WERI-Rb-1 (cell line): ENCODE results near the gene TAF13.

Source experiments
- DNase-seq: peaks from one replicate; pipeline ENCODE4 v3.0.0-alpha.2; 2020
- H3K27ac ChIP-seq: fragments of 250-450 bp; sonication (Bioruptor Pico); 2 replicates; pipeline ENCODE4 v1.5.1; 2020; ENCODE audit warnings: mild to moderate bottlenecking, moderate library complexity
- H3K27me3 ChIP-seq: fragments of 250-450 bp; sonication (Bioruptor Pico); 2 replicates; pipeline ENCODE4 v1.5.1; 2021; ENCODE audit warnings: mild to moderate bottlenecking, low read depth, moderate library complexity; ENCODE audit not compliant: insufficient read depth, severe bottlenecking
- H3K36me3 ChIP-seq: fragments of 250-450 bp; sonication (Bioruptor Pico); 2 replicates; pipeline ENCODE4 v1.5.1; 2020; ENCODE audit warnings: mild to moderate bottlenecking, moderate library complexity
- H3K4me3 ChIP-seq: 2 replicates; pipeline ENCODE4 v1.5.1; 2011; ENCODE audit warnings: low read depth, mild to moderate bottlenecking, control low read depth, low read length
- H3K9me3 ChIP-seq: fragments of 250-450 bp; sonication (Bioruptor Pico); 2 replicates; pipeline ENCODE4 v1.5.1; 2021; ENCODE audit warnings: mild to moderate bottlenecking, moderate library complexity; ENCODE audit not compliant: severe bottlenecking
- CTCF ChIP-seq: IDR thresholded peaks from 2 replicates; pipeline ENCODE4 v1.5.1; 2011; ENCODE audit warnings: low read depth, mild to moderate bottlenecking, control low read depth, inconsistent platforms, low read length

TAF13 gene

GRCh38 chr1:109113590-109114341 is 38.0 kb upstream of the TAF13 start, which contains the start of gene ELAPOR1:
TSS of gene ELAPOR1 (plus strand) at chr1:109114115. CDS start at chr1:109114184, 69 bp downstream.
- Histone ChIP-seq H3K27me3 (peaks cover 6% of the 10 kb centered on the region), H3K36me3 (no peaks in the 10 kb centered on the region), H3K9me3 (no peaks in the 10 kb centered on the region), H3K4me3 (peak within 1 kb of the TSS; percentile 49), H3K27ac (no peak within 1 kb of the TSS)
- DNase-seq: peak; percentile 79
- no peak for TF ChIP-seq CTCF

GRCh38 chr1:109112652-109113285 is 37.0 kb upstream of the TAF13 start:
- peak overlapping the region; percentile 49 for H3K4me3 ChIP-seq
- peaks cover 6% of the 10 kb centered on the region for H3K27me3 ChIP-seq
- H3K36me3 ChIP-seq: no peaks in the 10 kb centered on the region
- peak; percentile 98 for DNase-seq
- TF ChIP-seq CTCF: peak; percentile 92
- H3K27ac ChIP-seq: no peak overlapping the region
- no peaks in the 10 kb centered on the region for H3K9me3 ChIP-seq

- H3K27me3 ChIP-seq: peaks cover 6% of the 10 kb centered on the region
- DNase-seq: no peak
- H3K9me3 ChIP-seq: no peaks in the 10 kb centered on the region
- no peaks in the 10 kb centered on the region for H3K36me3 ChIP-seq
- no peak overlapping the region for H3K27ac ChIP-seq
- H3K4me3 ChIP-seq: no peak overlapping the region
- peak; percentile 48 for TF ChIP-seq CTCF
These were observed 36.4 kb upstream of the TAF13 start for GRCh38 chr1:109112056-109112651.

GRCh38 chr1:109111386-109112055 is 35.7 kb upstream of the TAF13 start:
- DNase-seq: no peak
- no peak for TF ChIP-seq CTCF
- peaks cover 6% of the 10 kb centered on the region for H3K27me3 ChIP-seq
- no peaks in the 10 kb centered on the region for H3K36me3 ChIP-seq
- no peak overlapping the region for H3K4me3 ChIP-seq
- no peak overlapping the region for H3K27ac ChIP-seq
- H3K9me3 ChIP-seq: no peaks in the 10 kb centered on the region

GRCh38 chr1:109109906-109110305 is 34.1 kb upstream of the TAF13 start:
- H3K36me3 ChIP-seq: no peaks in the 10 kb centered on the region
- no peak for TF ChIP-seq CTCF
- H3K4me3 ChIP-seq: no peak overlapping the region
- H3K9me3 ChIP-seq: no peaks in the 10 kb centered on the region
- H3K27ac ChIP-seq: no peak overlapping the region
- H3K27me3 ChIP-seq: peaks cover 6% of the 10 kb centered on the region
- no peak for DNase-seq
